ENCODE data around the gene G3BP1. TPM values are rescaled to one million over a fixed set of nuclear protein-coding genes. Genes with fewer than 3 reads are reported as not detected.

The G3BP1 gene
- total and polyA plus RNA-seq, 2 of the 13 experiments (the other 11 are each of a cell fraction or from before 2014, with no cell fraction given), result 36.7 to 320 TPM

DNA sequence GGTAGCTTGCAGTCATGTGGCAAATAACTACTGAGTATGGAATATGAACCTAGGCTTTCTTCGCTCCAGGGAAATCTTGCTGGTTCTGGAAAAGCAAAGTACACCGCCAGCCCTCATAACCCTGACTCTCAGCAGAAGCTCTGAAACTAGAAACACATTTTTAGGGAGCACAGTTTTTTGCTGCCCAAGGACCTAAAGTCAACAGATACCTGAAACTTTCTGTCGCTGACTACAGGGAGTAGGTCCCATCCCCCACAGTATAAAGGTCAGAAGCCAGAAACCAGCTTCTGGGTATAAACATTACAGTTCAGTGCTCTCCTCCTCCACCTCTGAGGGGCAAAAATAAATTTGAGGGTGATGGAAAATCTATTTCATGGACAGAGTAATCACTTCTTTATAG lies 16.4 kb upstream of the G3BP1 start (continued):
- TF ChIP-seq, protein P1, sequence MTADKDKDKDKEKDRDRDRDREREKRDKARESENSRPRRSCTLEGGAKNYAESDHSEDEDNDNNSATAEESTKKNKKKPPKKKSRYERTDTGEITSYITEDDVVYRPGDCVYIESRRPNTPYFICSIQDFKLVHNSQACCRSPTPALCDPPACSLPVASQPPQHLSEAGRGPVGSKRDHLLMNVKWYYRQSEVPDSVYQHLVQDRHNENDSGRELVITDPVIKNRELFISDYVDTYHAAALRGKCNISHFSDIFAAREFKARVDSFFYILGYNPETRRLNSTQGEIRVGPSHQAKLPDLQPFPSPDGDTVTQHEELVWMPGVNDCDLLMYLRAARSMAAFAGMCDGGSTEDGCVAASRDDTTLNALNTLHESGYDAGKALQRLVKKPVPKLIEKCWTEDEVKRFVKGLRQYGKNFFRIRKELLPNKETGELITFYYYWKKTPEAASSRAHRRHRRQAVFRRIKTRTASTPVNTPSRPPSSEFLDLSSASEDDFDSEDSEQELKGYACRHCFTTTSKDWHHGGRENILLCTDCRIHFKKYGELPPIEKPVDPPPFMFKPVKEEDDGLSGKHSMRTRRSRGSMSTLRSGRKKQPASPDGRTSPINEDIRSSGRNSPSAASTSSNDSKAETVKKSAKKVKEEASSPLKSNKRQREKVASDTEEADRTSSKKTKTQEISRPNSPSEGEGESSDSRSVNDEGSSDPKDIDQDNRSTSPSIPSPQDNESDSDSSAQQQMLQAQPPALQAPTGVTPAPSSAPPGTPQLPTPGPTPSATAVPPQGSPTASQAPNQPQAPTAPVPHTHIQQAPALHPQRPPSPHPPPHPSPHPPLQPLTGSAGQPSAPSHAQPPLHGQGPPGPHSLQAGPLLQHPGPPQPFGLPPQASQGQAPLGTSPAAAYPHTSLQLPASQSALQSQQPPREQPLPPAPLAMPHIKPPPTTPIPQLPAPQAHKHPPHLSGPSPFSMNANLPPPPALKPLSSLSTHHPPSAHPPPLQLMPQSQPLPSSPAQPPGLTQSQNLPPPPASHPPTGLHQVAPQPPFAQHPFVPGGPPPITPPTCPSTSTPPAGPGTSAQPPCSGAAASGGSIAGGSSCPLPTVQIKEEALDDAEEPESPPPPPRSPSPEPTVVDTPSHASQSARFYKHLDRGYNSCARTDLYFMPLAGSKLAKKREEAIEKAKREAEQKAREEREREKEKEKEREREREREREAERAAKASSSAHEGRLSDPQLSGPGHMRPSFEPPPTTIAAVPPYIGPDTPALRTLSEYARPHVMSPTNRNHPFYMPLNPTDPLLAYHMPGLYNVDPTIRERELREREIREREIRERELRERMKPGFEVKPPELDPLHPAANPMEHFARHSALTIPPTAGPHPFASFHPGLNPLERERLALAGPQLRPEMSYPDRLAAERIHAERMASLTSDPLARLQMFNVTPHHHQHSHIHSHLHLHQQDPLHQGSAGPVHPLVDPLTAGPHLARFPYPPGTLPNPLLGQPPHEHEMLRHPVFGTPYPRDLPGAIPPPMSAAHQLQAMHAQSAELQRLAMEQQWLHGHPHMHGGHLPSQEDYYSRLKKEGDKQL (CRISPR knock-in tag; IDR thresholded peaks at IDR 0.05; ENCODE audit: low read depth), result no peak
- TF ChIP-seq ZNF615 (CRISPR knock-in tag; IDR thresholded peaks at IDR 0.05; ENCODE audit: borderline replicate concordance), result no peak
- peak; percentile 81 for TF ChIP-seq KDM6A (CRISPR knock-in tag; IDR thresholded peaks at IDR 0.05; ENCODE audit: low read depth)
- TF ChIP-seq, protein P2, sequence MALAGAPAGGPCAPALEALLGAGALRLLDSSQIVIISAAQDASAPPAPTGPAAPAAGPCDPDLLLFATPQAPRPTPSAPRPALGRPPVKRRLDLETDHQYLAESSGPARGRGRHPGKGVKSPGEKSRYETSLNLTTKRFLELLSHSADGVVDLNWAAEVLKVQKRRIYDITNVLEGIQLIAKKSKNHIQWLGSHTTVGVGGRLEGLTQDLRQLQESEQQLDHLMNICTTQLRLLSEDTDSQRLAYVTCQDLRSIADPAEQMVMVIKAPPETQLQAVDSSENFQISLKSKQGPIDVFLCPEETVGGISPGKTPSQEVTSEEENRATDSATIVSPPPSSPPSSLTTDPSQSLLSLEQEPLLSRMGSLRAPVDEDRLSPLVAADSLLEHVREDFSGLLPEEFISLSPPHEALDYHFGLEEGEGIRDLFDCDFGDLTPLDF (CRISPR knock-in tag; IDR thresholded peaks at IDR 0.05), result no peak
- peak; percentile 31; the same call in 1 of the 2 replicates for TF ChIP-seq SOX5 (CRISPR knock-in tag; IDR thresholded peaks at IDR 0.05; ENCODE audit: borderline replicate concordance)
- no peak for TF ChIP-seq NCOR1 (IDR thresholded peaks at IDR 0.05; ENCODE audit: borderline replicate concordance, low read length)
- no peak for TF ChIP-seq SIN3A (IDR thresholded peaks at IDR 0.05; ENCODE audit: borderline replicate concordance, low read depth, low read length)
- no peak for TF ChIP-seq MYNN (CRISPR knock-in tag; IDR thresholded peaks at IDR 0.05; ENCODE audit: low read depth)
- no peak for TF ChIP-seq ZNF256 (CRISPR knock-in tag; conservative IDR thresholded peaks at IDR 0.05)
- TF ChIP-seq, protein P3, sequence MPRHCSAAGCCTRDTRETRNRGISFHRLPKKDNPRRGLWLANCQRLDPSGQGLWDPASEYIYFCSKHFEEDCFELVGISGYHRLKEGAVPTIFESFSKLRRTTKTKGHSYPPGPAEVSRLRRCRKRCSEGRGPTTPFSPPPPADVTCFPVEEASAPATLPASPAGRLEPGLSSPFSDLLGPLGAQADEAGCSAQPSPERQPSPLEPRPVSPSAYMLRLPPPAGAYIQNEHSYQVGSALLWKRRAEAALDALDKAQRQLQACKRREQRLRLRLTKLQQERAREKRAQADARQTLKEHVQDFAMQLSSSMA (CRISPR knock-in tag; IDR thresholded peaks at IDR 0.05), result no peak
- TF ChIP-seq ZNF33A (CRISPR knock-in tag; IDR thresholded peaks at IDR 0.05; ENCODE audit: borderline replicate concordance), result no peak
- TF ChIP-seq ISX (CRISPR knock-in tag; conservative IDR thresholded peaks at IDR 0.05), result no peak
- no peak for TF ChIP-seq CENPT (CRISPR knock-in tag; IDR thresholded peaks at IDR 0.05; ENCODE audit: low read depth)
- no peak for TF ChIP-seq ZNF432 (CRISPR knock-in tag; IDR thresholded peaks at IDR 0.05; ENCODE audit: borderline replicate concordance)
- TF ChIP-seq SIN3B (IDR thresholded peaks at IDR 0.05; ENCODE audit: low read length), result no peak
- TF ChIP-seq, protein P4, sequence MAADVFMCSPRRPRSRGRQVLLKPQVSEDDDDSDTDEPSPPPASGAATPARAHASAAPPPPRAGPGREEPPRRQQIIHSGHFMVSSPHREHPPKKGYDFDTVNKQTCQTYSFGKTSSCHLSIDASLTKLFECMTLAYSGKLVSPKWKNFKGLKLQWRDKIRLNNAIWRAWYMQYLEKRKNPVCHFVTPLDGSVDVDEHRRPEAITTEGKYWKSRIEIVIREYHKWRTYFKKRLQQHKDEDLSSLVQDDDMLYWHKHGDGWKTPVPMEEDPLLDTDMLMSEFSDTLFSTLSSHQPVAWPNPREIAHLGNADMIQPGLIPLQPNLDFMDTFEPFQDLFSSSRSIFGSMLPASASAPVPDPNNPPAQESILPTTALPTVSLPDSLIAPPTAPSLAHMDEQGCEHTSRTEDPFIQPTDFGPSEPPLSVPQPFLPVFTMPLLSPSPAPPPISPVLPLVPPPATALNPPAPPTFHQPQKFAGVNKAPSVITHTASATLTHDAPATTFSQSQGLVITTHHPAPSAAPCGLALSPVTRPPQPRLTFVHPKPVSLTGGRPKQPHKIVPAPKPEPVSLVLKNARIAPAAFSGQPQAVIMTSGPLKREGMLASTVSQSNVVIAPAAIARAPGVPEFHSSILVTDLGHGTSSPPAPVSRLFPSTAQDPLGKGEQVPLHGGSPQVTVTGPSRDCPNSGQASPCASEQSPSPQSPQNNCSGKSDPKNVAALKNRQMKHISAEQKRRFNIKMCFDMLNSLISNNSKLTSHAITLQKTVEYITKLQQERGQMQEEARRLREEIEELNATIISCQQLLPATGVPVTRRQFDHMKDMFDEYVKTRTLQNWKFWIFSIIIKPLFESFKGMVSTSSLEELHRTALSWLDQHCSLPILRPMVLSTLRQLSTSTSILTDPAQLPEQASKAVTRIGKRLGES (CRISPR knock-in tag; IDR thresholded peaks at IDR 0.05; ENCODE audit: borderline replicate concordance), result no peak
- TF ChIP-seq, protein P5, sequence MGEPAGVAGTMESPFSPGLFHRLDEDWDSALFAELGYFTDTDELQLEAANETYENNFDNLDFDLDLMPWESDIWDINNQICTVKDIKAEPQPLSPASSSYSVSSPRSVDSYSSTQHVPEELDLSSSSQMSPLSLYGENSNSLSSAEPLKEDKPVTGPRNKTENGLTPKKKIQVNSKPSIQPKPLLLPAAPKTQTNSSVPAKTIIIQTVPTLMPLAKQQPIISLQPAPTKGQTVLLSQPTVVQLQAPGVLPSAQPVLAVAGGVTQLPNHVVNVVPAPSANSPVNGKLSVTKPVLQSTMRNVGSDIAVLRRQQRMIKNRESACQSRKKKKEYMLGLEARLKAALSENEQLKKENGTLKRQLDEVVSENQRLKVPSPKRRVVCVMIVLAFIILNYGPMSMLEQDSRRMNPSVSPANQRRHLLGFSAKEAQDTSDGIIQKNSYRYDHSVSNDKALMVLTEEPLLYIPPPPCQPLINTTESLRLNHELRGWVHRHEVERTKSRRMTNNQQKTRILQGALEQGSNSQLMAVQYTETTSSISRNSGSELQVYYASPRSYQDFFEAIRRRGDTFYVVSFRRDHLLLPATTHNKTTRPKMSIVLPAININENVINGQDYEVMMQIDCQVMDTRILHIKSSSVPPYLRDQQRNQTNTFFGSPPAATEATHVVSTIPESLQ (CRISPR knock-in tag; conservative IDR thresholded peaks at IDR 0.05), result no peak
- no peak for TF ChIP-seq CCAR2 (optimal IDR thresholded peaks at IDR 0.05; ENCODE audit: low read depth, low read length)

All from HepG2 (cell line).